Right atrium auricular region (tissue), 2 donors: ENCODE data around the gene MAN2A1. TPM values are rescaled to one million over a fixed set of nuclear protein-coding genes. Genes with fewer than 3 reads are reported as not detected.
A peak's percentile ranks its signal among the peaks of the same experiment; 100 is the strongest.

ENCODE experiments used
- DNase-seq: peaks from one replicate; pipeline ENCODE4 v3.0.0-alpha.2; 2019; ENCODE audit warnings: low spot score
- H3K27ac ChIP-seq, 2 donors: fragments of 200-600 bp; sonication (generic); 1 replicate in 1 of 2; 2 replicates in 1 of 2; pipeline ENCODE4 v1.5.1; 2016 to 2019
- H3K27me3 ChIP-seq, 2 donors: fragments of 200-600 bp; sonication (generic); one replicate each; pipeline versions ENCODE4 v1.5.1 to v1.6.0; 2017 to 2019
- H3K36me3 ChIP-seq: fragments of 200-600 bp; sonication (generic); one replicate; pipeline ENCODE4 v1.5.1; 2016
- H3K4me1 ChIP-seq, 2 donors: fragments of 200-600 bp; sonication (generic); one replicate each; pipeline versions ENCODE4 v1.5.1 to v1.6.0; 2017 to 2019
- H3K4me3 ChIP-seq, 2 donors: fragments of 200-600 bp; sonication (generic); 1 replicate in 1 of 2; 2 replicates in 1 of 2; pipeline ENCODE4 v1.5.1; 2017 to 2019; ENCODE audit warnings: mild to moderate bottlenecking in 1 of 2, moderate library complexity in 1 of 2
- H3K9me3 ChIP-seq, 2 donors: fragments of 200-600 bp; sonication (generic); one replicate each; pipeline ENCODE4 v1.5.1; 2019
- CTCF ChIP-seq, 2 donors: fragments of 200-600 bp; sonication (generic); IDR thresholded peaks; one replicate each; pipeline ENCODE4 v1.5.1; 2019; ENCODE audit warnings: antibody characterized with exemption in 2 of 2
- total RNA-seq, 2 donors: library from RNA; depleted of rRNA; stranded (reverse); fragments of >200 nt; gene quantifications; one replicate each; pipeline ENCODE4 v1.1.0, GENCODE V29; 2016

MAN2A1 gene
- total RNA-seq, 2 donors from 2014 or later: 10.0 to 10.4 TPM

- no peak overlapping the region for H3K27ac ChIP-seq
- TF ChIP-seq CTCF (IDR thresholded peaks at IDR 0.05): no peak
- H3K4me1 ChIP-seq: no peaks in the 10 kb centered on the region
- H3K36me3 ChIP-seq: no peaks in the 10 kb centered on the region
- DNase-seq: peak; percentile 60
- H3K27me3 ChIP-seq: no peaks in the 10 kb centered on the region
- no peaks in the 10 kb centered on the region for H3K9me3 ChIP-seq
- H3K4me3 ChIP-seq: no peak overlapping the region
These were observed 32.9 kb upstream of the MAN2A1 start for GRCh38 chr5:109656829-109657228.

GRCh38 chr5:109659901-109660300 lies 29.8 kb upstream of the MAN2A1 start:
- Histone ChIP-seq H3K27me3 (no peaks in the 10 kb centered on the region), H3K4me3 (no peak overlapping the region), H3K4me1 (no peaks in the 10 kb centered on the region), H3K9me3 (no peaks in the 10 kb centered on the region), H3K27ac (no peak overlapping the region), H3K36me3 (no peaks in the 10 kb centered on the region)
- no peak for TF ChIP-seq CTCF (IDR thresholded peaks at IDR 0.05)
- DNase-seq: no peak

- Histone ChIP-seq H3K4me3 (no peak overlapping the region), H3K9me3 (no peaks in the 10 kb centered on the region), H3K36me3 (no peaks in the 10 kb centered on the region), H3K27me3 (no peaks in the 10 kb centered on the region), H3K27ac (no peak overlapping the region), H3K4me1 (no peaks in the 10 kb centered on the region)
- TF ChIP-seq CTCF (IDR thresholded peaks at IDR 0.05): no peak
- no peak for DNase-seq
These were observed 29.4 kb upstream of the MAN2A1 start for GRCh38 chr5:109660301-109660700.

- no peak for TF ChIP-seq CTCF (IDR thresholded peaks at IDR 0.05)
- no peaks in the 10 kb centered on the region for H3K36me3 ChIP-seq
- H3K4me1 ChIP-seq: no peaks in the 10 kb centered on the region
- H3K27me3 ChIP-seq: no peaks in the 10 kb centered on the region
- no peak overlapping the region for H3K27ac ChIP-seq
- no peak overlapping the region for H3K4me3 ChIP-seq
- no peak for DNase-seq
- no peaks in the 10 kb centered on the region for H3K9me3 ChIP-seq
These were observed 21.5 kb upstream of the MAN2A1 start for GRCh38 chr5:109668237-109668636.

- Histone ChIP-seq H3K36me3 (no peaks in the 10 kb centered on the region), H3K4me1 (no peaks in the 10 kb centered on the region), H3K4me3 (no peak overlapping the region), H3K27ac (no peak overlapping the region), H3K9me3 (no peaks in the 10 kb centered on the region), H3K27me3 (no peaks in the 10 kb centered on the region)
- no peak for TF ChIP-seq CTCF (IDR thresholded peaks at IDR 0.05)
- DNase-seq: no peak
These were observed 20.9 kb upstream of the MAN2A1 start for GRCh38 chr5:109668668-109669422.
